WTC11 (cell line): ENCODE measurements around the gene TMEM183A. TPM values are rescaled to one million over a fixed set of nuclear protein-coding genes. Genes with fewer than 3 reads are reported as not detected.

Experiments used
- ATAC-seq: fragments of 200-7000 bp; cut with Tn5 transposase; 2 replicates; pipeline ENCODE4 v1.10.0; 2021; ENCODE audit warnings: mild to moderate bottlenecking, moderate library complexity
- CTCF ChIA-PET: fragments of 300-600 bp; sonication (Branson Sonifier 250); formaldehyde crosslinking; loops from one replicate; lab custom pipeline; 2021; ENCODE audit warnings: antibody characterized with exemption; lab: Charles Lee
- POLR2A ChIA-PET: fragments of 350-600 bp; sonication (Branson Sonifier 250); formaldehyde crosslinking; loops from one replicate; lab custom pipeline; 2021; ENCODE audit warnings: antibody characterized with exemption; lab: Charles Lee
- DNase-seq: peaks from one replicate; pipeline ENCODE4 v3.0.0; 2021; ENCODE audit warnings: low spot score
- H3K27ac Mint-ChIP-seq: 2 replicates; pipeline ENCODE4 v1.8.0; 2021; ENCODE audit warnings: mixed read lengths
- H3K27me3 Mint-ChIP-seq: 2 replicates; pipeline ENCODE4 v1.8.0; 2021; ENCODE audit warnings: low read depth, mild to moderate bottlenecking, moderate library complexity, mixed read lengths
- H3K36me3 Mint-ChIP-seq: 2 replicates; pipeline ENCODE4 v1.8.0; 2021; ENCODE audit warnings: mixed read lengths
- H3K4me1 Mint-ChIP-seq: 2 replicates; pipeline ENCODE4 v1.8.0; 2022; ENCODE audit warnings: mixed read lengths
- H3K4me3 Mint-ChIP-seq: 2 replicates; pipeline ENCODE4 v1.8.0; 2021; ENCODE audit warnings: mild to moderate bottlenecking, moderate library complexity, mixed read lengths
- H3K9me3 Mint-ChIP-seq: 2 replicates; pipeline ENCODE4 v1.8.0; 2021; ENCODE audit warnings: mixed read lengths
- ARID4B ChIP-seq: sonication (generic); formaldehyde crosslinking; IDR thresholded peaks from 2 replicates; pipeline ENCODE4 v1.8.0; 2023; ENCODE audit warnings: missing genetic modification reagents, mild to moderate bottlenecking, borderline replicate concordance
- FOXP4 ChIP-seq: sonication (generic); formaldehyde crosslinking; IDR thresholded peaks from 2 replicates; pipeline ENCODE4 v1.8.0; 2022; ENCODE audit warnings: mild to moderate bottlenecking, missing genetic modification reagents
- GRHL2 ChIP-seq: fragments of 250-450 bp; sonication (Bioruptor Pico); IDR thresholded peaks from 2 replicates; pipeline ENCODE4 v1.8.0; 2022; ENCODE audit warnings: mild to moderate bottlenecking, moderate library complexity; ENCODE audit not compliant: insufficient replicate concordance, severe bottlenecking
- KAT7 ChIP-seq: sonication (generic); formaldehyde crosslinking; IDR thresholded peaks from 2 replicates; pipeline ENCODE4 v1.8.1; 2023; ENCODE audit warnings: missing genetic modification reagents, mild to moderate bottlenecking, borderline replicate concordance
- OVOL2 ChIP-seq: fragments of 250-450 bp; sonication (Bioruptor Pico); IDR thresholded peaks from 2 replicates; pipeline ENCODE4 v1.9.0; 2021; ENCODE audit warnings: mild to moderate bottlenecking, borderline replicate concordance
- PRDM15 ChIP-seq: sonication (generic); formaldehyde crosslinking; IDR thresholded peaks from 2 replicates; pipeline ENCODE4 v1.8.0; 2022; ENCODE audit warnings: missing genetic modification reagents
- total RNA-seq: library from RNA; stranded (reverse); gene quantifications from 3 replicates; pipeline ENCODE4 v1.2.3, GENCODE V29; 2021
- TF ChIP-seq, protein P1 (sequence below): sonication (generic); formaldehyde crosslinking; IDR thresholded peaks from 2 replicates; pipeline ENCODE4 v1.8.0; 2022; ENCODE audit warnings: mild to moderate bottlenecking, missing genetic modification reagents
- TF ChIP-seq, protein P2 (sequence below): sonication (generic); formaldehyde crosslinking; IDR thresholded peaks from 2 replicates; pipeline ENCODE4 v1.8.0; 2023; ENCODE audit warnings: missing genetic modification reagents
- TF ChIP-seq, protein P3 (sequence below): sonication (generic); formaldehyde crosslinking; IDR thresholded peaks from 2 replicates; pipeline ENCODE4 v1.8.1; 2022; ENCODE audit warnings: mild to moderate bottlenecking, missing genetic modification reagents, moderate library complexity, borderline replicate concordance

TMEM183A gene
- total RNA-seq, 1 experiment from 2014 or later, result 108 TPM

DNA sequence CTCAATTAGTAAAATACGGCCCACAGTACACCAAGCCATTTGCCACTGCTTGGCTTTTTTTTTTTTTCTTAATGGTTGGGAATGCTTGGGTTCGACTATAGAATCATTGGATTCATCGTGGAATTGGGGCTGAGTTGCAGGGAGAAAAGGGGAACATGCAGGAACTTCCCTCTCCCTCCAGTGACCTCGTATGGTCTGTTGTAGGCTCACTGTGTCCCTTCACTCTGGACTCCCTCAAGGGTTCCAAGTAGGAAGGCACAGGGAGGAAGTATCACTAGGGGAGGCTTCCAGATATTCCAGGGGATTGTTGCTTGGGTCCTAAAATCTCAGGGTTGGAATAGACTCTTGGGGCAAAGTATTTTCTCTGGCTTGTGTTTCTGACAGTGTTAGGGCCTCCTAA lies 43.7 kb downstream of the TMEM183A start:
- Mint-ChIP-seq H3K4me1 (peaks cover 56% of the 10 kb centered on the region), H3K27me3 (no peaks in the 10 kb centered on the region), H3K9me3 (no peaks in the 10 kb centered on the region), H3K27ac (no peak overlapping the region), H3K4me3 (no peak overlapping the region), H3K36me3 (peaks cover 26% of the 10 kb centered on the region)
- no peak for ATAC-seq
- DNase-seq, result no peak
- ChIA-PET POLR2A (no interaction called here), CTCF (interaction anchor here (1.0 to 11.5 kb wide), 4 partner anchors 10 to 76 kb away, joined by 3 to 412 read pairs (median 18); no protein-coding TSS in a partner anchor)
- TF ChIP-seq PRDM15 (CRISPR knock-in tag), result no peak

- ChIA-PET POLR2A (no interaction called here), CTCF (interaction anchor here (0.7 to 11.5 kb wide), 10 partner anchors 11 to 402 kb away, joined by 3 to 412 read pairs (median 5); no protein-coding TSS in a partner anchor)
- TF ChIP-seq FOXP4, result 0 out of 2 replicates have a peak, but pooled peaks have one; percentile 21
- TF ChIP-seq, protein P1, sequence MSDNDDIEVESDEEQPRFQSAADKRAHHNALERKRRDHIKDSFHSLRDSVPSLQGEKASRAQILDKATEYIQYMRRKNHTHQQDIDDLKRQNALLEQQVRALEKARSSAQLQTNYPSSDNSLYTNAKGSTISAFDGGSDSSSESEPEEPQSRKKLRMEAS (CRISPR knock-in tag), result no peak
- Mint-ChIP-seq H3K27me3 (no peaks in the 10 kb centered on the region), H3K27ac (no peak overlapping the region), H3K4me1 (peaks cover 63% of the 10 kb centered on the region), H3K36me3 (peaks cover 24% of the 10 kb centered on the region), H3K9me3 (no peaks in the 10 kb centered on the region), H3K4me3 (no peak overlapping the region)
- ATAC-seq, result no peak
- no peak for DNase-seq
Observed at GRCh38 chr1:203051841-203052324, 44.7 kb downstream of the TMEM183A start.

DNA sequence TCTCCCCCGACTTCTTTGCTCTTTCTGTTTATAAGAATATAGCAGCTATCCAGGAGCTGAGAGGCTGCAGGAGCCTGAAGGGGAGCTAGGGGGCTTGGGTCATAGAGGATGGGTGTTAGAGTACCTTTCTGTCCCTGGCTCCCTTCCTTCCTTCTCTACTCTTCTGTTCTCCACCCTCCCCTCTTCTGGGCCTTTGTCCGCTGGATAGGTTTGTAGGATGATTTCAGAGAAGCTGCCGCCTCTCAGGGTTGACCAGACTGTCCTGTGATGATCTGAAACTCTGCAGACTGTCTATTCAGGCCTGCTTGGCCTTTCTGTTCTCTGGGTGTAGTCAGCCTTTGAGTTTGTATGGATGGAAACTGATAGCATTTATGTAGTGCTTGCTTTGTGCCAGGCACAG lies 45.4 kb downstream of the TMEM183A start:
- Mint-ChIP-seq H3K4me1 (peaks cover 61% of the 10 kb centered on the region), H3K4me3 (no peak overlapping the region)
- TF ChIP-seq, protein P2, sequence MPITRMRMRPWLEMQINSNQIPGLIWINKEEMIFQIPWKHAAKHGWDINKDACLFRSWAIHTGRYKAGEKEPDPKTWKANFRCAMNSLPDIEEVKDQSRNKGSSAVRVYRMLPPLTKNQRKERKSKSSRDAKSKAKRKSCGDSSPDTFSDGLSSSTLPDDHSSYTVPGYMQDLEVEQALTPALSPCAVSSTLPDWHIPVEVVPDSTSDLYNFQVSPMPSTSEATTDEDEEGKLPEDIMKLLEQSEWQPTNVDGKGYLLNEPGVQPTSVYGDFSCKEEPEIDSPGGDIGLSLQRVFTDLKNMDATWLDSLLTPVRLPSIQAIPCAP (CRISPR knock-in tag), result no peak
- TF ChIP-seq, protein P3, sequence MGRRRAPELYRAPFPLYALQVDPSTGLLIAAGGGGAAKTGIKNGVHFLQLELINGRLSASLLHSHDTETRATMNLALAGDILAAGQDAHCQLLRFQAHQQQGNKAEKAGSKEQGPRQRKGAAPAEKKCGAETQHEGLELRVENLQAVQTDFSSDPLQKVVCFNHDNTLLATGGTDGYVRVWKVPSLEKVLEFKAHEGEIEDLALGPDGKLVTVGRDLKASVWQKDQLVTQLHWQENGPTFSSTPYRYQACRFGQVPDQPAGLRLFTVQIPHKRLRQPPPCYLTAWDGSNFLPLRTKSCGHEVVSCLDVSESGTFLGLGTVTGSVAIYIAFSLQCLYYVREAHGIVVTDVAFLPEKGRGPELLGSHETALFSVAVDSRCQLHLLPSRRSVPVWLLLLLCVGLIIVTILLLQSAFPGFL, result no peak
- TF ChIP-seq KAT7 (CRISPR knock-in tag) (no peak), GRHL2 (no peak)

DNA sequence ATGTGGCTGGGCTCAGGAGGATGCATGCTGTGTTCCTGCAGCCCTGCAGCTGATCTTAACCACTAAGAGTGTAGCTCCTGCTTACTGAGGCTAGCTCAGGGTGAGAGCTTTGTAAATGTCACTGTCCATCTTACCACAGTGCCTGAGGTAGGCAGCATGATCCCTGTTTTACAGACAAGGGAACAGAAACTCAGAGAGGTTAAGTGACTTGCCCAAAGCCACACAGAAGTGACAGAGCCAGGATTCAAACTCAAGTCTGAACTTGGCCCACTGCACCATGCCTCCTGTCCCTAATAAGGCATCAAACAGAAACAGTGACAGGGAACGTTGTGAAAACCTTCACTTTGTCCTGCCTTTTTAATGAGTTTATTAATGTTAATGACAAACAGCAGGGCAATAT lies 47.0 kb downstream of the TMEM183A start:
- Mint-ChIP-seq H3K4me1 (peaks cover 47% of the 10 kb centered on the region), H3K27me3 (no peaks in the 10 kb centered on the region), H3K4me3 (no peak overlapping the region), H3K36me3 (peaks cover 19% of the 10 kb centered on the region), H3K27ac (no peak overlapping the region), H3K9me3 (no peaks in the 10 kb centered on the region)
- CTCF ChIA-PET, result interaction anchor here (0.6 to 11.5 kb wide), 16 partner anchors 8 to 499 kb away, joined by 3 to 412 read pairs (median 8); partner anchors contain the start of genes ADORA1 and MYOG
- DNase-seq, result no peak
- peak; percentile 8; the same call in 1 of the 2 replicates for ATAC-seq
- POLR2A ChIA-PET, result no interaction called here
- no peak for TF ChIP-seq OVOL2 (CRISPR knock-in tag)
- TF ChIP-seq ARID4B (CRISPR knock-in tag), result 0 out of 2 replicates have a peak, but pooled peaks have one; percentile 44

More for the DNA sequence above, 45.4 kb downstream of the TMEM183A start:
- Mint-ChIP-seq H3K9me3 (no peaks in the 10 kb centered on the region), H3K27ac (no peak overlapping the region), H3K27me3 (no peaks in the 10 kb centered on the region), H3K36me3 (peaks cover 22% of the 10 kb centered on the region)
- ATAC-seq (no peak), DNase-seq (no peak)
- ChIA-PET CTCF (interaction anchor here (0.7 to 11.5 kb wide), 12 partner anchors 11 to 401 kb away, joined by 3 to 412 read pairs (median 5); partner anchors contain the start of genes MYOG and PPFIA4), POLR2A (no interaction called here)
